K562 (cell line): ENCODE measurements around the gene PID1. TPM values are rescaled to one million over a fixed set of nuclear protein-coding genes. Genes with fewer than 3 reads are reported as not detected.

Source experiments
- ATAC-seq: fragments of 200-7000 bp; cut with Tn5 transposase; 3 replicates; pipeline ENCODE4 v1.9.1; 2020; ENCODE audit warnings: moderate library complexity
- BruUV-seq: library from RNA; stranded (reverse); fragments of 400-500 nt; replicated peaks from 2 replicates; lab custom pipeline; 2021; lab: Mats Ljungman, UMichigan
- CTCF ChIA-PET: fragments of 300-600 bp; formaldehyde crosslinking; extraction: SDS; loops from one replicate; lab custom pipeline; 2021; ENCODE audit warnings: low intra/inter-chr PET ratio; lab: Yijun Ruan, JAX
- POLR2A ChIA-PET: fragments of 300-600, 350-650 bp; sonication (Branson Sonifier 250); formaldehyde crosslinking; extraction: SDS; loops from one replicate; lab custom pipeline; 2021; ENCODE audit warnings: antibody characterized with exemption, inconsistent platforms; lab: Yijun Ruan, JAX
- DNase-seq, 4 experiments: peaks; one replicate each; pipeline versions ENCODE4 v3.0.0 to v3.0.0-alpha.2; 2011 to 2018; ENCODE audit warnings: low spot score in 3 of 4, mixed read lengths in 3 of 4; ENCODE audit errors: extremely low read depth in 1 of 4
- FAIRE-seq: peaks from 2 replicates; lab custom pipeline; 2011; peaks lifted over from hg19 to GRCh38; lab: Jason Lieb, UNC
- H2AFZ ChIP-seq: 2 replicates; pipeline ENCODE4 v1.6.0; 2011; ENCODE audit warnings: low read depth, low read length, control low read depth, inconsistent platforms
- H3K27ac ChIP-seq: fragments of 200-600 bp; 3 replicates; pipeline ENCODE4 v1.8.0; 2011; ENCODE audit warnings: low read depth, mild to moderate bottlenecking, control low read depth, inconsistent platforms, low read length, moderate library complexity, mixed read lengths; ENCODE audit errors: extremely low read depth
- H3K27me3 ChIP-seq, 2 experiments: fragments of 300-600 bp in 1 of 2; 2 replicates in 1 of 2; 3 replicates in 1 of 2; pipeline versions ENCODE4 v1.6.0 to v1.8.0; 2011; ENCODE audit warnings: inconsistent platforms in 2 of 2, low read length in 2 of 2, mild to moderate bottlenecking in 1 of 2, mixed read lengths in 1 of 2, moderate library complexity in 1 of 2; ENCODE audit not compliant: control insufficient read depth in 2 of 2, insufficient read depth in 2 of 2
- H3K36me3 ChIP-seq: fragments of 300-600 bp; 3 replicates; pipeline ENCODE4 v1.8.0; 2011; ENCODE audit warnings: mild to moderate bottlenecking, low read length, inconsistent platforms; ENCODE audit not compliant: control insufficient read depth, insufficient read depth
- H3K4me1 ChIP-seq, 2 experiments: fragments of 200-600 bp in 1 of 2; replicated peaks in 1 of 2; 2 replicates in 1 of 2; 3 replicates in 1 of 2; pipeline versions ENCODE4 v1.5.1 to v1.8.0; 2011; ENCODE audit warnings: inconsistent platforms in 2 of 2, low read length in 2 of 2, mild to moderate bottlenecking in 1 of 2, mixed read lengths in 1 of 2, moderate library complexity in 1 of 2; ENCODE audit not compliant: control insufficient read depth in 2 of 2, insufficient read depth in 2 of 2
- H3K4me2 ChIP-seq: 2 replicates; pipeline ENCODE4 v1.6.1; 2011; ENCODE audit warnings: low read length, control low read depth, inconsistent platforms, mixed read lengths; ENCODE audit not compliant: insufficient read depth
- H3K4me3 ChIP-seq: fragments of 200-600 bp; sonication (generic), shearing (Covaris generic); 2 replicates; pipeline ENCODE4 v1.5.1; 2016; ENCODE audit warnings: control low read depth, inconsistent platforms
- H3K79me2 ChIP-seq: fragments of 200-600 bp; 3 replicates; pipeline ENCODE4 v1.8.0; 2011; ENCODE audit warnings: low read length, inconsistent platforms; ENCODE audit not compliant: control insufficient read depth, insufficient read depth
- H3K9ac ChIP-seq, 2 experiments: 2 replicates each; pipeline versions ENCODE4 v1.6.0 to v1.6.1; 2011; ENCODE audit warnings: low read depth in 2 of 2, low read length in 2 of 2, control low read depth in 1 of 2, inconsistent platforms in 1 of 2, mild to moderate bottlenecking in 1 of 2, mixed read lengths in 1 of 2; ENCODE audit not compliant: insufficient read depth in 1 of 2
- H3K9me1 ChIP-seq: one replicate; pipeline ENCODE4 v1.6.0; 2011; ENCODE audit warnings: inconsistent platforms, mild to moderate bottlenecking, low read length, moderate library complexity; ENCODE audit not compliant: control insufficient read depth, insufficient read depth
- H3K9me3 ChIP-seq: replicated peaks from 2 replicates; pipeline ENCODE4 v1.5.1; 2011; ENCODE audit warnings: low read depth, low read length, inconsistent platforms; ENCODE audit not compliant: control insufficient read depth, insufficient read depth
- H4K20me1 ChIP-seq: replicated peaks from 2 replicates; pipeline ENCODE4 v1.6.1; 2011; ENCODE audit warnings: low read length, inconsistent platforms, mixed read lengths; ENCODE audit not compliant: control insufficient read depth, insufficient read depth
- ATF6 ChIP-seq: sonication (generic); formaldehyde crosslinking; IDR thresholded peaks from 2 replicates; pipeline ENCODE4 v1.4.0; 2020; ENCODE audit warnings: mild to moderate bottlenecking, missing genetic modification reagents
- MCM3 ChIP-seq: fragments of 450-650 bp; IDR thresholded peaks from 2 replicates; pipeline ENCODE4 v1.6.1; 2016
- NFIC ChIP-seq: fragments of 450-650 bp; IDR thresholded peaks from 2 replicates; pipeline ENCODE4 v1.6.1; 2017; ENCODE audit warnings: mild to moderate bottlenecking, inconsistent platforms
- POLR2G ChIP-seq: fragments of 200-400 bp; formaldehyde crosslinking; IDR thresholded peaks from 2 replicates; pipeline ENCODE4 v1.6.1; 2017; ENCODE audit warnings: low read depth, mild to moderate bottlenecking, antibody characterized with exemption, low read length, moderate library complexity
- POLR3A ChIP-seq: IDR thresholded peaks from 2 replicates; pipeline ENCODE4 v1.6.1; 2011; ENCODE audit warnings: borderline replicate concordance, mild to moderate bottlenecking, moderate library complexity; ENCODE audit not compliant: insufficient read length, insufficient read depth; ENCODE audit errors: extremely low read depth
- PREB ChIP-seq: sonication (generic); formaldehyde crosslinking; IDR thresholded peaks from 2 replicates; pipeline ENCODE4 v1.8.1; 2023; ENCODE audit warnings: mild to moderate bottlenecking, missing genetic modification reagents
- RERE ChIP-seq: sonication (generic); formaldehyde crosslinking; IDR thresholded peaks from 2 replicates; pipeline ENCODE4 v1.8.0; 2023; ENCODE audit warnings: missing genetic modification reagents, mild to moderate bottlenecking, borderline replicate concordance
- RFX7 ChIP-seq: fragments of 250-450 bp; sonication (Bioruptor Pico); IDR thresholded peaks from 2 replicates; pipeline ENCODE4 v1.5.1; 2021; ENCODE audit warnings: mild to moderate bottlenecking
- TEAD2 ChIP-seq: fragments of 450-650 bp; IDR thresholded peaks from 2 replicates; pipeline ENCODE4 v1.6.1; 2016; ENCODE audit warnings: missing genetic modification characterization, control low read depth, missing compliant biosample characterization
- U2AF1 ChIP-seq: fragments of 200-400 bp; formaldehyde crosslinking; optimal IDR thresholded peaks from 2 replicates; pipeline ENCODE3; 2017; ENCODE audit warnings: mild to moderate bottlenecking, low read depth, low read length, moderate library complexity
- XRCC3 ChIP-seq: fragments of 450-650 bp; IDR thresholded peaks from 2 replicates; pipeline ENCODE4 v1.6.1; 2017; ENCODE audit warnings: mild to moderate bottlenecking, moderate library complexity
- ZNF445 ChIP-seq: fragments of 250-450 bp; sonication (Bioruptor Pico); IDR thresholded peaks from 2 replicates; pipeline ENCODE4 v1.4.0; 2020; ENCODE audit warnings: low read depth, mild to moderate bottlenecking, moderate library complexity
- WGBS: fragments of 100-300 bp; shearing (Covaris generic); methylation state at CpG from one replicate; pipeline ENCODE4 v1.1.6; 2016; ENCODE audit warnings: low coverage, mixed read lengths; ENCODE audit not compliant: insufficient coverage; ENCODE audit errors: missing lambda C conversion rate; 5-methylcytosine and 5-hydroxymethylcytosine counted together
- in situ Hi-C: fragments of 300-500 bp; cut with MboI; formaldehyde crosslinking; loops from 4 replicates; pipeline ENCODE4 v1.15.0; 2018; ENCODE audit warnings: inconsistent platforms, mixed read lengths
- intact Hi-C: fragments of 100-400 bp; cut with micrococcal nuclease; formaldehyde crosslinking; loops from 2 replicates; pipeline ENCODE4 v1.14.2; 2022
- polyA plus RNA-seq, 8 experiments: library from polyadenylated mRNA; depleted of rRNA in 4 of 8; stranded (reverse) in 5 of 8; unstranded in 3 of 8; fragments of >200 nt; fragmentation: Nextera tagmentation in 2 of 8; fragmentation: Illumina TruSeq in 1 of 8; extraction: Ambion mirVana in 2 of 8; extraction: Trizol in 1 of 8; gene quantifications; 2 replicates each; pipeline versions ENCODE4 v1.2.1 to v1.2.3, GENCODE V29; 2011 to 2014; ENCODE audit warnings: inconsistent platforms in 1 of 8, missing spikeins in 1 of 8
- total RNA-seq, 7 experiments: library from RNA; depleted of rRNA in 6 of 7; stranded (reverse); fragments of >200 nt in 6 of 7; fragmentation: Illumina TruSeq in 2 of 7; extraction: Trizol in 2 of 7; gene quantifications; 2 replicates each; pipeline versions ENCODE4 v1.2.1 to v1.2.3, GENCODE V29; 2011 to 2021; ENCODE audit warnings: low replicate concordance in 1 of 7

Gene PID1
- total and polyA plus RNA-seq, 9 of the 15 experiments (the other 6 are each of a cell fraction or from before 2014, with no cell fraction given), result not detected

GRCh38 chr2:229083606-229084340 is 187.3 kb downstream of the PID1 start (continued):
- no peak for TF ChIP-seq MCM3
- no peak for TF ChIP-seq U2AF1
- TF ChIP-seq NFIC, result no peak
- no peak for TF ChIP-seq POLR2G
- TF ChIP-seq RERE (CRISPR knock-in tag), result no peak

- Histone ChIP-seq H3K9ac (no peak overlapping the region), H3K9me1 (no peaks in the 10 kb centered on the region), H3K27ac (no peak overlapping the region), H4K20me1 (no peaks in the 10 kb centered on the region), H3K79me2 (no peaks in the 10 kb centered on the region), H2AFZ (no peak overlapping the region), H3K4me1 (no peaks in the 10 kb centered on the region), H3K4me2 (no peak overlapping the region), H3K4me3 (no peak overlapping the region), H3K9me3 (no peaks in the 10 kb centered on the region), H3K27me3 (no peaks in the 10 kb centered on the region)
- 0% methylated on average over 1 of the region's 1 CpG for WGBS
- POLR2A ChIA-PET, result no interaction called here
- FAIRE-seq, result no peak
- CTCF ChIA-PET, result no interaction called here
- no TSS peak for BruUV-seq
- ATAC-seq, result no peak
- no peak for DNase-seq
- in situ Hi-C loops (no loop called here), intact Hi-C loops (no loop called here)
- no peak for TF ChIP-seq XRCC3
- no peak for TF ChIP-seq ATF6 (CRISPR knock-in tag)
- no peak for TF ChIP-seq ZNF445
- TF ChIP-seq POLR3A, result no peak
- no peak for TF ChIP-seq TEAD2
- no peak for TF ChIP-seq PREB (CRISPR knock-in tag)
- TF ChIP-seq RFX7 (CRISPR knock-in tag), result no peak
- TF ChIP-seq, all 486 proteins: peak for 0
- H3K36me3 ChIP-seq, result no peaks in the 10 kb centered on the region
Observed at GRCh38 chr2:229081411-229081810, 189.7 kb downstream of the PID1 start.
